Measurements from ENCODE around the gene ZNF23.

GRCh38 chr16:71431991-71432390, 30.1 kb downstream of the ZNF23 start:
- TF ChIP-seq POLR2A (IDR thresholded peaks at IDR 0.05; ENCODE audit: low read depth, low read length), result no peak
- TF ChIP-seq POLR2AphosphoS5 (IDR thresholded peaks at IDR 0.05; ENCODE audit: low read depth, low read length), result no peak

Data from GM12891 (cell line).